ENCODE data around the gene SERPINI1. TPM values are rescaled to one million over a fixed set of nuclear protein-coding genes. Genes with fewer than 3 reads are reported as not detected.

Gene SERPINI1
- total and polyA plus RNA-seq, 11 donors, result 5.6 to 18.5 (median 10.7) TPM

GRCh38 chr3:167811031-167811430 is 75.5 kb downstream of the SERPINI1 start:
- DNase-seq (no peak), ATAC-seq (no peak)
- no peaks in the 10 kb centered on the region for H3K36me3 ChIP-seq
- peak overlapping the region in 3 of 12 donors; percentile 3 to 30 (median 20) for H3K4me3 ChIP-seq
- TF ChIP-seq, protein P1, sequence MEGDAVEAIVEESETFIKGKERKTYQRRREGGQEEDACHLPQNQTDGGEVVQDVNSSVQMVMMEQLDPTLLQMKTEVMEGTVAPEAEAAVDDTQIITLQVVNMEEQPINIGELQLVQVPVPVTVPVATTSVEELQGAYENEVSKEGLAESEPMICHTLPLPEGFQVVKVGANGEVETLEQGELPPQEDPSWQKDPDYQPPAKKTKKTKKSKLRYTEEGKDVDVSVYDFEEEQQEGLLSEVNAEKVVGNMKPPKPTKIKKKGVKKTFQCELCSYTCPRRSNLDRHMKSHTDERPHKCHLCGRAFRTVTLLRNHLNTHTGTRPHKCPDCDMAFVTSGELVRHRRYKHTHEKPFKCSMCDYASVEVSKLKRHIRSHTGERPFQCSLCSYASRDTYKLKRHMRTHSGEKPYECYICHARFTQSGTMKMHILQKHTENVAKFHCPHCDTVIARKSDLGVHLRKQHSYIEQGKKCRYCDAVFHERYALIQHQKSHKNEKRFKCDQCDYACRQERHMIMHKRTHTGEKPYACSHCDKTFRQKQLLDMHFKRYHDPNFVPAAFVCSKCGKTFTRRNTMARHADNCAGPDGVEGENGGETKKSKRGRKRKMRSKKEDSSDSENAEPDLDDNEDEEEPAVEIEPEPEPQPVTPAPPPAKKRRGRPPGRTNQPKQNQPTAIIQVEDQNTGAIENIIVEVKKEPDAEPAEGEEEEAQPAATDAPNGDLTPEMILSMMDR (IDR thresholded peaks at IDR 0.05), result no peak
- TF ChIP-seq POLR2A (IDR thresholded peaks at IDR 0.05), result no peak
- H3K9me3 ChIP-seq, result no peaks in the 10 kb centered on the region
- no peaks in the 10 kb centered on the region for H3K27me3 ChIP-seq
- intact Hi-C loops (cut with DNase I), result loop anchor here in 4 of 10 donors (10.0 kb wide), 2 partner anchors 56 to 76 kb away; partner anchors contain the start of genes PDCD10 (in 3 of the 4) and SERPINI1 (in 3 of the 4)
- peaks cover 12 to 44% (median 28%) of the 10 kb centered on the region in 12 donors for H3K4me1 ChIP-seq
- H3K27ac ChIP-seq, result peak overlapping the region in 1 of 12 donors; percentile 38

- intact Hi-C loops (cut with DNase I), result loop anchor here in 6 of 10 donors (2.0 to 10.0 kb wide), 3 partner anchors 59 to 79 kb away; partner anchors contain the start of genes PDCD10 (in 5 of the 6) and SERPINI1 (in 5 of the 6)
- 47 to 53% (median 52%) methylated on average over 6 of the region's 6 CpGs for WGBS, 4 donors
- H3K4me1 ChIP-seq, result peaks cover 12 to 44% (median 28%) of the 10 kb centered on the region in 12 donors
Observed at GRCh38 chr3:167813169-167814123, 77.9 kb downstream of the SERPINI1 start.

DNA sequence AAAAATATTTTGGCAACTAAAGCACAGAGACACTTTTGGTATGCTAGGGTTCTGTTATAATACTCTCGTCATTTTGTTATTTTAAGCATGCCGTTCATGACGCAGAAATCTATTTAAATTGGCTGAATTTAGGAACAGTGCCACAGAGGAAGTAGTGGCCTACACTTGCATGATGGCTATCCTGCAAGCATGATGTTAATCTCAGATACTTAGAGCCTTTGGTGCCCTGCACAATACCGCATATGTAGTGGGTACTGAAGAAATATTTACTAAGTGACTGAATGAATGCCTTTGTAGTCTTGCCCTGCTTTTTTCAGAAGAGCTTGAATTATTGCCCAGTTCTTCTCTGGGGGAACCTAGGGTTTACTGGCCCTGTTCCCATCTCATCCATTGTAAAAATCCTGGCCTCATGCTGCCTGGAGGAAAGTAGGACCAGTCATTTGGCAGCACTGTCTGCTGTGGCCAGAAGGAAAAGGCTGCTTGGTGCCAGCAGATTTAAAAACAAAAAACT is 79.0 kb downstream of the SERPINI1 start:
- ATAC-seq (peak; percentile 90 to 96 (median 93)), DNase-seq (peak in 4 of 5 donors; percentile 38 to 62 (median 46))
- Histone ChIP-seq H3K9me3 (no peaks in the 10 kb centered on the region), H3K4me3 (no peak overlapping the region), H3K27ac (peak overlapping the region; percentile 34 to 87 (median 70)), H3K4me1 (peaks cover 12 to 44% (median 28%) of the 10 kb centered on the region in 12 donors), H3K27me3 (no peaks in the 10 kb centered on the region), H3K36me3 (no peaks in the 10 kb centered on the region)
- TF ChIP-seq, protein P1 (IDR thresholded peaks at IDR 0.05), result peak in 2 of 12 donors; percentile 8 to 16
- TF ChIP-seq POLR2A (IDR thresholded peaks at IDR 0.05), result no peak
- intact Hi-C loops (cut with DNase I), result loop anchor here in 5 of 10 donors (2.0 to 10.0 kb wide), 3 partner anchors 60 to 80 kb away; partner anchors contain the start of genes PDCD10 (in 4 of the 5) and SERPINI1 (in 4 of the 5)
- WGBS, 4 donors, result 5 to 11% (median 6%) methylated on average over 4 of the region's 4 CpGs

More at GRCh38 chr3:167813169-167814123, 77.9 kb downstream of the SERPINI1 start:
- H3K27ac ChIP-seq, result peak overlapping the region; percentile 34 to 87 (median 70)
- H3K4me3 ChIP-seq, result no peak overlapping the region
- DNase-seq (no peak), ATAC-seq (peak in 3 of 4 donors; percentile 9 to 18 (median 15))
- H3K27me3 ChIP-seq, result no peaks in the 10 kb centered on the region
- no peaks in the 10 kb centered on the region for H3K9me3 ChIP-seq
- no peaks in the 10 kb centered on the region for H3K36me3 ChIP-seq
- no peak for TF ChIP-seq POLR2A (IDR thresholded peaks at IDR 0.05)
- TF ChIP-seq, protein P1 (IDR thresholded peaks at IDR 0.05), result no peak
